ENCODE results near the gene REG3A.

The REG3A gene

GRCh38 chr2:79116997-79117928 is 42.3 kb downstream of the REG3A start:
- DNase-seq, result no peak

GRCh38 chr2:79114797-79115494 is 44.6 kb downstream of the REG3A start:
- no peak for DNase-seq

GRCh38 chr2:79112269-79112668 is 47.3 kb downstream of the REG3A start:
- no peak for DNase-seq
